Transverse colon (tissue), 4 donors: ENCODE results near the gene ACSS3.

Source experiments
- POLR2AphosphoS5 ChIP-seq, 3 donors: sonication (generic); formaldehyde crosslinking; IDR thresholded peaks; one replicate each; pipeline ENCODE4 v1.6.1; 2016; ENCODE audit warnings: antibody characterized with exemption in 3 of 3
- TF ChIP-seq, protein P1 (sequence below), 5 experiments: fragments of 200-600 bp in 3 of 5; fragments of 450-650 bp in 2 of 5; sonication (generic) in 3 of 5; IDR thresholded peaks; 1 replicate in 2 of 5; 2 replicates in 3 of 5; pipeline ENCODE4 v1.5.1; 2016 to 2017; ENCODE audit warnings: antibody characterized with exemption in 5 of 5, inconsistent platforms in 3 of 5, mild to moderate bottlenecking in 2 of 5, moderate library complexity in 1 of 5

DNA sequence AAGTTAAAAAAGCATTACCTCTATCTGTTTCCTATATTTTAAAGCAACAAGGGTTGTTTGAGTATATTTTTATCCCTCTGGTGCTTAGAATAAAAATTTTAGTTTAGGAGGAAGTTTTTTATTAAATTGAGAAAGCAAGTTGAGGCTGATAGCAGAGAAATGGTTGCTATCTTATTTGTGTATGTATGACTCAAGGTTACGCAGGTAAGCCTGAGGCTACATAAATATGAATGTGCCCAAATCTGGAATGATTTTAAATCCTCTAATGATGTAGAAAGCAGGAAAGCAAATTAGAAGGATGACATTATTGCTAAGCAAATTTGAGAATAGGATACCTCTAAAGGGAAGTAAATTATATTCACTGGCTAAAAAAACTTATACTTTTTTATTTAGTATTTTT is 109.8 kb downstream of the ACSS3 start:
- no peak for TF ChIP-seq POLR2AphosphoS5 (IDR thresholded peaks at IDR 0.05)
- TF ChIP-seq, protein P1, sequence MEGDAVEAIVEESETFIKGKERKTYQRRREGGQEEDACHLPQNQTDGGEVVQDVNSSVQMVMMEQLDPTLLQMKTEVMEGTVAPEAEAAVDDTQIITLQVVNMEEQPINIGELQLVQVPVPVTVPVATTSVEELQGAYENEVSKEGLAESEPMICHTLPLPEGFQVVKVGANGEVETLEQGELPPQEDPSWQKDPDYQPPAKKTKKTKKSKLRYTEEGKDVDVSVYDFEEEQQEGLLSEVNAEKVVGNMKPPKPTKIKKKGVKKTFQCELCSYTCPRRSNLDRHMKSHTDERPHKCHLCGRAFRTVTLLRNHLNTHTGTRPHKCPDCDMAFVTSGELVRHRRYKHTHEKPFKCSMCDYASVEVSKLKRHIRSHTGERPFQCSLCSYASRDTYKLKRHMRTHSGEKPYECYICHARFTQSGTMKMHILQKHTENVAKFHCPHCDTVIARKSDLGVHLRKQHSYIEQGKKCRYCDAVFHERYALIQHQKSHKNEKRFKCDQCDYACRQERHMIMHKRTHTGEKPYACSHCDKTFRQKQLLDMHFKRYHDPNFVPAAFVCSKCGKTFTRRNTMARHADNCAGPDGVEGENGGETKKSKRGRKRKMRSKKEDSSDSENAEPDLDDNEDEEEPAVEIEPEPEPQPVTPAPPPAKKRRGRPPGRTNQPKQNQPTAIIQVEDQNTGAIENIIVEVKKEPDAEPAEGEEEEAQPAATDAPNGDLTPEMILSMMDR (IDR thresholded peaks at IDR 0.05) = no peak
